Heart left ventricle (tissue), 16 donors: ENCODE measurements around the gene KMT5B. TPM values are rescaled to one million over a fixed set of nuclear protein-coding genes. Genes with fewer than 3 reads are reported as not detected.

Source experiments
- ATAC-seq, 4 donors: fragments of 200-7000 bp; cut with Tn5 transposase; one replicate each; pipeline ENCODE4 v1.9.1; 2020 to 2022; ENCODE audit warnings: moderate library complexity in 4 of 4, mild to moderate bottlenecking in 3 of 4, moderate number of reproducible peaks in 1 of 4
- DNase-seq, 5 donors: peaks; one replicate each; pipeline ENCODE4 v3.0.0-alpha.2; 2020
- H3K27ac ChIP-seq, 12 donors: fragments of 200-600 bp; sonication (generic) in 4 of 12; one replicate each; pipeline versions ENCODE4 v1.5.0 to v1.8.0; 2016 to 2022; ENCODE audit warnings: mild to moderate bottlenecking in 2 of 12
- H3K27me3 ChIP-seq, 9 donors: fragments of 200-600 bp; sonication (generic) in 2 of 9; one replicate each; pipeline versions ENCODE4 v1.5.1 to v1.8.0; 2016 to 2022; ENCODE audit warnings: mild to moderate bottlenecking in 3 of 9
- H3K36me3 ChIP-seq, 9 donors: fragments of 200-600 bp; sonication (generic) in 2 of 9; one replicate each; pipeline versions ENCODE4 v1.5.0 to v1.8.0; 2018 to 2022; ENCODE audit warnings: mild to moderate bottlenecking in 2 of 9
- H3K4me1 ChIP-seq, 12 donors: fragments of 200-600 bp; sonication (generic) in 4 of 12; one replicate each; pipeline versions ENCODE4 v1.5.0 to v1.8.0; 2016 to 2022; ENCODE audit warnings: mild to moderate bottlenecking in 3 of 12
- H3K4me3 ChIP-seq, 12 donors: fragments of 200-600 bp; sonication (generic) in 4 of 12; one replicate each; pipeline versions ENCODE4 v1.5.0 to v1.8.0; 2017 to 2022; ENCODE audit warnings: mild to moderate bottlenecking in 9 of 12, moderate library complexity in 4 of 12
- H3K9me3 ChIP-seq, 12 donors: fragments of 200-600 bp; sonication (generic) in 4 of 12; one replicate each; pipeline versions ENCODE4 v1.5.0 to v1.8.0; 2016 to 2022; ENCODE audit warnings: mild to moderate bottlenecking in 1 of 12
- POLR2A ChIP-seq, 2 donors: fragments of 450-650 bp; IDR thresholded peaks; one replicate each; pipeline ENCODE4 v1.6.1; 2017; ENCODE audit warnings: antibody characterized with exemption in 2 of 2, mild to moderate bottlenecking in 2 of 2, moderate library complexity in 2 of 2
- WGBS, 4 donors: extraction: QIAGEN DNeasy Blood & Tissue Kit in 2 of 4; methylation state at CpG; one replicate each; pipeline versions ENCODE4 v1.1.5 to v1.1.7; 2013 to 2018; 5-methylcytosine and 5-hydroxymethylcytosine counted together
- intact Hi-C, 10 donors: fragments of 100-400 bp; cut with DNase I; formaldehyde crosslinking; loops; one replicate each; pipeline versions ENCODE4 v1.11.1 to v1.14.2; 2022
- polyA plus RNA-seq, 2 donors: library from polyadenylated mRNA; stranded (reverse); fragments of 200-250 nt; gene quantifications; one replicate each; pipeline ENCODE4 v1.2.3, GENCODE V29; 2013
- total RNA-seq, 9 donors: library from RNA; depleted of rRNA in 2 of 9; stranded (reverse); fragments of >200 nt in 2 of 9; fragmentation: NEBNext Ultra II Directional in 3 of 9; extraction: Animal tissue kit (Norgen Biotek cat#: 25700) in 3 of 9; gene quantifications; one replicate each; pipeline versions ENCODE4 v1.1.0 to v1.2.4, GENCODE V29; 2016 to 2023
- TF ChIP-seq, protein P1 (sequence below), 12 donors: fragments of 200-600 bp; sonication (generic) in 4 of 12; IDR thresholded peaks; one replicate each; pipeline versions ENCODE4 v1.5.0 to v1.8.0; 2018 to 2022; ENCODE audit warnings: antibody characterized with exemption in 12 of 12, mild to moderate bottlenecking in 5 of 12
- donor health status: ischemic (EF 13 %, LVEDD 7.1; RV severe dilation, severe dysfunction).
- donor health status: healthy with polysubstance abuse.
- donor health status: DM: no; HTN: yes; CAD: no.
- donor health status: DM: no; HTN: no; CAD: no.
- donor health status: ischemic (EF 25% LVEDD 6.9; RV normal size, moderate dysfunction).
- donor health status: ischemic (EF 25% LVEDD 5.7; RV mildly dilated, moderate dysfunction).
- donor health status: healthy.
- donor health status: DM: yes; HTN: yes; CAD: no.
- donor health status: ischemic (EF 35%, LVEDD 5.7; RV mildly dilated, moderate dysfunction).
- donor health status: nonischemic (EF 11% LVEDD 7.7; RV severe dilation, severe dysfunction).
- donor health status: DM: yes; HTN: yes; CAD: no.
- donor health status: PGD.
- donor health status: ischemic (EF 29% LVEDD 5.4; RV normal size, mild dysfunction).
- donor health status: nonischemic (EF 23%, LVEDD 6.1; RV moderate dilation, normal function).

Gene KMT5B
- total and polyA plus RNA-seq, 11 donors: 15.5 to 37.0 (median 26.5) TPM

DNA sequence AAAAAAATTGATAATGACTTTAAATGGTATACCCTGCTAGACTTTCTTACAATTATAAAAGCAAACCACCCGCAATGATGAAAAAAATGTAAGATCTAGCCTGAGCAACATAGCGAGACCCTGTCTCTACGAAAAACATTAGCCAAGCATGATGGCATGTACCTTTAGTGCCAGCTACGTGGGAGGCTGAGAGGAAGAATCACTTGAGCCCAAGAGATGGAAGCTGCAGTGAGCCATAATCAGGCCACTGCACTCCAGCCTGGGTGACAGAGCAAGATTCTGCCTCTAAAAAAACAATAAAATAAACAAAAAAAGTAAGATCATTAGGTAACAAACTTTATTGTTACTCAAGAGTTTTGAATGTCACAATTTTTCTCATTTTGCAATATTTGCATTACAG is 39.2 kb downstream of the KMT5B start:
- Histone ChIP-seq H3K4me1 (no peaks in the 10 kb centered on the region), H3K36me3 (peaks cover 0 to 100% (median 97%) of the 10 kb centered on the region in 9 donors), H3K27ac (no peak overlapping the region), H3K4me3 (no peak overlapping the region), H3K27me3 (no peaks in the 10 kb centered on the region), H3K9me3 (no peaks in the 10 kb centered on the region)
- intact Hi-C loops: loop anchor here in 2 of 10 donors (10.0 kb wide), 2 partner anchors 59 to 109 kb away; no protein-coding TSS in a partner anchor
- ATAC-seq (no peak), DNase-seq (no peak)
- no peak for TF ChIP-seq POLR2A (IDR thresholded peaks at IDR 0.05)
- TF ChIP-seq, protein P1, sequence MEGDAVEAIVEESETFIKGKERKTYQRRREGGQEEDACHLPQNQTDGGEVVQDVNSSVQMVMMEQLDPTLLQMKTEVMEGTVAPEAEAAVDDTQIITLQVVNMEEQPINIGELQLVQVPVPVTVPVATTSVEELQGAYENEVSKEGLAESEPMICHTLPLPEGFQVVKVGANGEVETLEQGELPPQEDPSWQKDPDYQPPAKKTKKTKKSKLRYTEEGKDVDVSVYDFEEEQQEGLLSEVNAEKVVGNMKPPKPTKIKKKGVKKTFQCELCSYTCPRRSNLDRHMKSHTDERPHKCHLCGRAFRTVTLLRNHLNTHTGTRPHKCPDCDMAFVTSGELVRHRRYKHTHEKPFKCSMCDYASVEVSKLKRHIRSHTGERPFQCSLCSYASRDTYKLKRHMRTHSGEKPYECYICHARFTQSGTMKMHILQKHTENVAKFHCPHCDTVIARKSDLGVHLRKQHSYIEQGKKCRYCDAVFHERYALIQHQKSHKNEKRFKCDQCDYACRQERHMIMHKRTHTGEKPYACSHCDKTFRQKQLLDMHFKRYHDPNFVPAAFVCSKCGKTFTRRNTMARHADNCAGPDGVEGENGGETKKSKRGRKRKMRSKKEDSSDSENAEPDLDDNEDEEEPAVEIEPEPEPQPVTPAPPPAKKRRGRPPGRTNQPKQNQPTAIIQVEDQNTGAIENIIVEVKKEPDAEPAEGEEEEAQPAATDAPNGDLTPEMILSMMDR (IDR thresholded peaks at IDR 0.05): no peak
- WGBS, 4 donors: 84 to 91% (median 86%) methylated on average over 4 of the region's 4 CpGs

DNA sequence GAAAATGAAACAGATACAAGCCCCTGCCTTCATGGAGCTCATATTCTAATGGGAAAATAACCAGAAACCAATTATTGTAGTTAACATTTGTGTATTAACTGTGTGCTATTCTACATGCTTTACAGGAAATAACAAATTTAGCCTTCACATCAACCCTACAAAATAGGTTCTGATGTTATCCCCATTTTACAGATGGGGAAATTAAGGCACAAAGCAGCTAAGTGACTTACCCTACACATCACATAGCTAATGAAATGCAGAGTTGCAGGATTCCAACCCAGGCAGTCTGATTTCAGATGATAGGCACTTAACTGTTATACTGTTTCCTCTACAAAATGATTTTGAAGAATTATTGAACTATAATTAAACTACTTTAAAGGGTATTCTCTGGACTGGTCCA is 43.7 kb downstream of the KMT5B start:
- DNase-seq: no peak
- intact Hi-C loops: no loop called here
- ATAC-seq: no peak
- Histone ChIP-seq H3K4me3 (no peak overlapping the region), H3K4me1 (no peaks in the 10 kb centered on the region), H3K36me3 (peaks cover 0 to 100% (median 100%) of the 10 kb centered on the region in 9 donors), H3K9me3 (no peaks in the 10 kb centered on the region), H3K27me3 (no peaks in the 10 kb centered on the region), H3K27ac (no peak overlapping the region)
- TF ChIP-seq, protein P1 (IDR thresholded peaks at IDR 0.05): no peak
- no peak for TF ChIP-seq POLR2A (IDR thresholded peaks at IDR 0.05)

- no peaks in the 10 kb centered on the region for H3K9me3 ChIP-seq
- peaks cover 0 to 100% (median 100%) of the 10 kb centered on the region in 9 donors for H3K36me3 ChIP-seq
- no peak for ATAC-seq
- no peaks in the 10 kb centered on the region for H3K4me1 ChIP-seq
- no peak for TF ChIP-seq POLR2A (IDR thresholded peaks at IDR 0.05)
- TF ChIP-seq, protein P1 (IDR thresholded peaks at IDR 0.05): no peak
- intact Hi-C loops: no loop called here
- no peak overlapping the region for H3K27ac ChIP-seq
- H3K4me3 ChIP-seq: no peak overlapping the region
- no peak for DNase-seq
- H3K27me3 ChIP-seq: no peaks in the 10 kb centered on the region
- 96 to 99% (median 96%) methylated on average over 5 of the region's 5 CpGs for WGBS, 4 donors
Observed at GRCh38 chr11:68168694-68169093, 44.4 kb downstream of the KMT5B start.

GRCh38 chr11:68167474-68167873 is 45.6 kb downstream of the KMT5B start:
- intact Hi-C loops: no loop called here
- Histone ChIP-seq H3K9me3 (no peaks in the 10 kb centered on the region), H3K36me3 (peaks cover 0 to 100% (median 97%) of the 10 kb centered on the region in 9 donors), H3K27me3 (no peaks in the 10 kb centered on the region), H3K4me3 (no peak overlapping the region), H3K27ac (no peak overlapping the region), H3K4me1 (no peaks in the 10 kb centered on the region)
- DNase-seq: no peak
- 93 to 96% (median 94%) methylated on average over 6 of the region's 6 CpGs for WGBS, 4 donors
- TF ChIP-seq POLR2A (IDR thresholded peaks at IDR 0.05): no peak
- TF ChIP-seq, protein P1 (IDR thresholded peaks at IDR 0.05): no peak
- ATAC-seq: no peak
